Measurements from ENCODE around the gene PNKP. TPM values are rescaled to one million over a fixed set of nuclear protein-coding genes. Genes with fewer than 3 reads are reported as not detected.

The PNKP gene
- total RNA-seq, 6 experiments from 2014 or later = 39.7 to 48.7 (median 47.2) TPM

GRCh38 chr19:49832556-49832955 lies 34.8 kb downstream of the PNKP start:
- Mint-ChIP-seq H3K9me3 (no peaks in the 10 kb centered on the region), H3K4me1 (ENCODE audit: low read depth) (peaks cover 9% of the 10 kb centered on the region), H3K4me3 (no peak overlapping the region), H3K36me3 (ENCODE audit: low read depth) (peaks cover 25% of the 10 kb centered on the region), H3K27ac (peak overlapping the region; percentile 30; the same call in 1 of the 2 replicates), H3K27me3 (ENCODE audit: insufficient read depth) (peaks cover 7% of the 10 kb centered on the region)
- DNase-seq = no peak
- no peak for TF ChIP-seq CTCF (IDR thresholded peaks at IDR 0.05)

GRCh38 chr19:49831592-49831991 lies 35.8 kb downstream of the PNKP start:
- Mint-ChIP-seq H3K4me1 (ENCODE audit: low read depth) (peaks cover 9% of the 10 kb centered on the region), H3K36me3 (ENCODE audit: low read depth) (peaks cover 20% of the 10 kb centered on the region), H3K27ac (no peak overlapping the region), H3K9me3 (no peaks in the 10 kb centered on the region), H3K4me3 (no peak overlapping the region), H3K27me3 (ENCODE audit: insufficient read depth) (peaks cover 7% of the 10 kb centered on the region)
- DNase-seq = no peak
- TF ChIP-seq CTCF (IDR thresholded peaks at IDR 0.05) = no peak

- peaks cover 9% of the 10 kb centered on the region for H3K4me1 Mint-ChIP-seq (ENCODE audit: low read depth)
- TF ChIP-seq CTCF (IDR thresholded peaks at IDR 0.05) = no peak
- peaks cover 7% of the 10 kb centered on the region for H3K27me3 Mint-ChIP-seq (ENCODE audit: insufficient read depth)
- no peak overlapping the region for H3K27ac Mint-ChIP-seq
- no peaks in the 10 kb centered on the region for H3K9me3 Mint-ChIP-seq
- H3K36me3 Mint-ChIP-seq (ENCODE audit: low read depth) = peaks cover 24% of the 10 kb centered on the region
- DNase-seq = no peak
- no peak overlapping the region for H3K4me3 Mint-ChIP-seq
These were observed 36.6 kb downstream of the PNKP start for GRCh38 chr19:49830766-49831165.

GRCh38 chr19:49829721-49830120 lies 37.7 kb downstream of the PNKP start:
- no peak for DNase-seq

GRCh38 chr19:49829200-49829599 lies 38.2 kb downstream of the PNKP start:
- DNase-seq = no peak
- no peak overlapping the region for H3K4me3 Mint-ChIP-seq
- H3K9me3 Mint-ChIP-seq = no peaks in the 10 kb centered on the region
- no peak overlapping the region for H3K27ac Mint-ChIP-seq
- TF ChIP-seq CTCF (IDR thresholded peaks at IDR 0.05) = no peak
- H3K4me1 Mint-ChIP-seq (ENCODE audit: low read depth) = peaks cover 9% of the 10 kb centered on the region
- H3K36me3 Mint-ChIP-seq (ENCODE audit: low read depth) = peaks cover 18% of the 10 kb centered on the region
- peaks cover 7% of the 10 kb centered on the region; the same call in 1 of the 2 replicates for H3K27me3 Mint-ChIP-seq (ENCODE audit: insufficient read depth)

More at GRCh38 chr19:49829721-49830120, 37.7 kb downstream of the PNKP start:
- Mint-ChIP-seq H3K27ac (no peak overlapping the region), H3K9me3 (no peaks in the 10 kb centered on the region), H3K4me3 (no peak overlapping the region), H3K27me3 (ENCODE audit: insufficient read depth) (peaks cover 7% of the 10 kb centered on the region), H3K36me3 (ENCODE audit: low read depth) (peaks cover 18% of the 10 kb centered on the region), H3K4me1 (ENCODE audit: low read depth) (peaks cover 9% of the 10 kb centered on the region)
- TF ChIP-seq CTCF (IDR thresholded peaks at IDR 0.05) = no peak

- TF ChIP-seq CTCF (IDR thresholded peaks at IDR 0.05) = no peak
- H3K4me3 Mint-ChIP-seq = no peak overlapping the region
These were observed 40.3 kb downstream of the PNKP start for GRCh38 chr19:49827034-49827433.

More at GRCh38 chr19:49827034-49827433, 40.3 kb downstream of the PNKP start:
- DNase-seq = no peak
- Mint-ChIP-seq H3K27ac (no peak overlapping the region), H3K27me3 (ENCODE audit: insufficient read depth) (peaks cover 3% of the 10 kb centered on the region; the same call in 1 of the 2 replicates), H3K9me3 (no peaks in the 10 kb centered on the region), H3K4me1 (ENCODE audit: low read depth) (no peaks in the 10 kb centered on the region), H3K36me3 (ENCODE audit: low read depth) (peaks cover 5% of the 10 kb centered on the region; the same call in 1 of the 2 replicates)

Measured in HFFc6 (cell line).